H9 (cell line): ENCODE results near the gene PSMB7. TPM values are rescaled to one million over a fixed set of nuclear protein-coding genes. Genes with fewer than 3 reads are reported as not detected.

Experiments
- DNase-seq: peaks from one replicate; pipeline ENCODE4 v3.0.0-alpha.2; 2017
- H2AFZ ChIP-seq: one replicate; pipeline ENCODE4 v1.6.1; 2013; ENCODE audit warnings: mild to moderate bottlenecking, low read length, control low read depth, moderate library complexity
- H2AK5ac ChIP-seq: 2 replicates; pipeline ENCODE4 v1.6.1; 2013; ENCODE audit warnings: low read length, control low read depth, mixed read lengths; ENCODE audit not compliant: insufficient read length
- H2BK120ac ChIP-seq: one replicate; pipeline ENCODE4 v1.6.1; 2013; ENCODE audit warnings: low read depth, mild to moderate bottlenecking, low read length, control low read depth, inconsistent platforms; ENCODE audit not compliant: poor library complexity, severe bottlenecking
- H2BK12ac ChIP-seq: 2 replicates; pipeline ENCODE4 v1.6.1; 2013; ENCODE audit warnings: low read length, control low read depth, mixed read lengths, low read depth; ENCODE audit not compliant: insufficient read length
- H2BK15ac ChIP-seq: 2 replicates; pipeline ENCODE4 v1.6.1; 2013; ENCODE audit warnings: low read depth, low read length, control low read depth
- H2BK20ac ChIP-seq: one replicate; pipeline ENCODE4 v1.6.1; 2013; ENCODE audit warnings: low read depth, mild to moderate bottlenecking, low read length, control low read depth, inconsistent platforms; ENCODE audit not compliant: poor library complexity, severe bottlenecking
- H2BK5ac ChIP-seq: 2 replicates; pipeline ENCODE4 v1.6.1; 2013; ENCODE audit warnings: low read length, control low read depth, mixed read lengths; ENCODE audit not compliant: insufficient read length
- H3K14ac ChIP-seq: 2 replicates; pipeline ENCODE4 v1.6.1; 2013; ENCODE audit warnings: low read length, control low read depth; ENCODE audit not compliant: insufficient read depth
- H3K18ac ChIP-seq: 2 replicates; pipeline ENCODE4 v1.6.1; 2013; ENCODE audit warnings: low read depth, mild to moderate bottlenecking, mixed read lengths, low read length, control low read depth; ENCODE audit not compliant: insufficient read length
- H3K23ac ChIP-seq: 2 replicates; pipeline ENCODE4 v1.6.1; 2013; ENCODE audit warnings: low read length, control low read depth, mixed read lengths, low read depth; ENCODE audit not compliant: insufficient read length
- H3K23me2 ChIP-seq: 2 replicates; pipeline ENCODE4 v1.6.1; 2013; ENCODE audit warnings: low read depth, mild to moderate bottlenecking, mixed read lengths, low read length, control low read depth; ENCODE audit not compliant: insufficient read length, poor library complexity, severe bottlenecking
- H3K27ac ChIP-seq: 2 replicates; pipeline ENCODE4 v1.5.1; 2013; ENCODE audit warnings: low read length, control low read depth, mixed read lengths, low read depth; ENCODE audit not compliant: insufficient read length
- H3K27me3 ChIP-seq: 2 replicates; pipeline ENCODE4 v1.6.1; 2013; ENCODE audit warnings: low read length, control low read depth, inconsistent platforms; ENCODE audit not compliant: insufficient read depth
- H3K4ac ChIP-seq: 2 replicates; pipeline ENCODE4 v1.6.1; 2013; ENCODE audit warnings: low read depth, mild to moderate bottlenecking, control low read depth, inconsistent platforms, low read length, moderate library complexity
- H3K4me1 ChIP-seq: 2 replicates; pipeline ENCODE4 v1.6.1; 2013; ENCODE audit warnings: low read length, control low read depth, inconsistent platforms; ENCODE audit not compliant: insufficient read depth
- H3K4me2 ChIP-seq: 2 replicates; pipeline ENCODE4 v1.6.1; 2013; ENCODE audit warnings: low read length, control low read depth, mixed read lengths; ENCODE audit not compliant: insufficient read length, insufficient read depth
- H3K56ac ChIP-seq: 2 replicates; pipeline ENCODE4 v1.6.1; 2013; ENCODE audit warnings: low read depth, mild to moderate bottlenecking, mixed read lengths, low read length, control low read depth; ENCODE audit not compliant: insufficient read length
- H3K79me1 ChIP-seq: 2 replicates; pipeline ENCODE4 v1.6.1; 2013; ENCODE audit warnings: low read depth, mild to moderate bottlenecking, moderate library complexity, low read length, control low read depth, inconsistent platforms; ENCODE audit not compliant: insufficient read depth, poor library complexity, severe bottlenecking
- H3K79me2 ChIP-seq: 2 replicates; pipeline ENCODE4 v1.6.1; 2013; ENCODE audit warnings: low read length, control low read depth, inconsistent platforms; ENCODE audit not compliant: insufficient read depth
- H3K9ac ChIP-seq: 2 replicates; pipeline ENCODE4 v1.6.1; 2013; ENCODE audit warnings: low read length, control low read depth, mixed read lengths; ENCODE audit not compliant: insufficient read length; ENCODE audit errors: extremely low read depth
- H3K9me3 ChIP-seq: one replicate; pipeline ENCODE4 v1.6.1; 2013; ENCODE audit warnings: low read depth, low read length, inconsistent platforms; ENCODE audit not compliant: control insufficient read depth
- H3T11ph ChIP-seq: one replicate; pipeline ENCODE4 v1.6.1; 2013; ENCODE audit warnings: mild to moderate bottlenecking, low read length, control low read depth, inconsistent platforms
- H4K20me1 ChIP-seq: one replicate; pipeline ENCODE4 v1.6.1; 2013; ENCODE audit not compliant: control insufficient read depth, insufficient read length, insufficient read depth
- H4K5ac ChIP-seq: 2 replicates; pipeline ENCODE4 v1.6.1; 2013; ENCODE audit warnings: low read depth, mild to moderate bottlenecking, mixed read lengths, low read length, control low read depth; ENCODE audit not compliant: insufficient read length
- H4K8ac ChIP-seq: replicated peaks from 2 replicates; pipeline ENCODE4 v1.6.1; 2013; ENCODE audit warnings: low read length, control low read depth, mixed read lengths, low read depth; ENCODE audit not compliant: insufficient read length
- H4K91ac ChIP-seq: 2 replicates; pipeline ENCODE4 v1.6.1; 2013; ENCODE audit warnings: low read depth, mild to moderate bottlenecking, moderate library complexity, mixed read lengths, low read length, control low read depth; ENCODE audit not compliant: insufficient read length
- H3K27ac Mint-ChIP-seq, 3 experiments: 2 replicates in 2 of 3; 3 replicates in 1 of 3; pipeline ENCODE4 v1.8.0; 2020 to 2021; ENCODE audit warnings: mixed read lengths in 3 of 3, mild to moderate bottlenecking in 1 of 3, moderate library complexity in 1 of 3
- H3K27me3 Mint-ChIP-seq: 2 replicates; pipeline ENCODE4 v1.8.0; 2021; ENCODE audit warnings: low read depth, mild to moderate bottlenecking, moderate library complexity, mixed read lengths
- H3K36me3 Mint-ChIP-seq, 3 experiments: 2 replicates in 2 of 3; 3 replicates in 1 of 3; pipeline ENCODE4 v1.8.0; 2020 to 2021; ENCODE audit warnings: low read depth in 3 of 3, mixed read lengths in 3 of 3; ENCODE audit not compliant: insufficient read depth in 1 of 3
- H3K4me1 Mint-ChIP-seq, 2 experiments: 2 replicates each; pipeline ENCODE4 v1.8.0; 2020; ENCODE audit warnings: mixed read lengths in 2 of 2
- H3K4me3 Mint-ChIP-seq, 2 experiments: 2 replicates in 1 of 2; 3 replicates in 1 of 2; pipeline ENCODE4 v1.8.0; 2020 to 2021; ENCODE audit warnings: mild to moderate bottlenecking in 2 of 2, mixed read lengths in 2 of 2, moderate library complexity in 1 of 2
- H3K9me3 Mint-ChIP-seq, 2 experiments: 2 replicates in 1 of 2; 3 replicates in 1 of 2; pipeline ENCODE4 v1.8.0; 2020; ENCODE audit warnings: mild to moderate bottlenecking in 2 of 2, mixed read lengths in 2 of 2, moderate library complexity in 1 of 2
- CTCF ChIP-seq: fragments of 200-600 bp; sonication (generic); conservative IDR thresholded peaks from 3 replicates; pipeline ENCODE4 v1.8.0; 2021; ENCODE audit warnings: antibody characterized with exemption, mild to moderate bottlenecking
- WGBS: extraction: QIAGEN DNeasy Blood & Tissue Kit; methylation state at CpG from one replicate; pipeline ENCODE4 v1.1.7; 2013; ENCODE audit warnings: missing lambda C conversion rate, low lambda C conversion rate, mixed read lengths; ENCODE audit not compliant: insufficient read length; ENCODE audit errors: extremely low coverage; 5-methylcytosine and 5-hydroxymethylcytosine counted together
- total RNA-seq: library from RNA; stranded (reverse); gene quantifications from 2 replicates; pipeline ENCODE4 v1.2.1, GENCODE V29; 2021

Gene PSMB7
- total RNA-seq, 1 experiment from 2014 or later, result 209 TPM

- no peak for TF ChIP-seq CTCF
- H3K56ac ChIP-seq, result no peak overlapping the region
- no peak overlapping the region for H2AK5ac ChIP-seq
- H3K79me1 ChIP-seq, result no peaks in the 10 kb centered on the region
- H3K23ac ChIP-seq, result no peak overlapping the region
- H3K4me1 Mint-ChIP-seq, result peaks cover 3 to 5% of the 10 kb centered on the region in 2 experiments; a peak in 3 of 4 replicates
- H4K5ac ChIP-seq, result no peak overlapping the region
- H4K8ac ChIP-seq, result no peak overlapping the region
- H2BK15ac ChIP-seq, result no peak overlapping the region
- H3K14ac ChIP-seq, result no peak overlapping the region
- H3K4me2 ChIP-seq, result no peak overlapping the region
- no peak overlapping the region for H3K4ac ChIP-seq
- no peaks in the 10 kb centered on the region for H4K20me1 ChIP-seq
- H2BK20ac ChIP-seq, result no peak overlapping the region
- H3K4me1 ChIP-seq, result no peaks in the 10 kb centered on the region
- H2AFZ ChIP-seq, result no peak overlapping the region
- no peak overlapping the region for H3K27ac Mint-ChIP-seq
- no peak overlapping the region for H3K18ac ChIP-seq
- no peaks in the 10 kb centered on the region for H3K36me3 Mint-ChIP-seq
- H3K27ac ChIP-seq, result no peak overlapping the region
- no peaks in the 10 kb centered on the region for H3K27me3 ChIP-seq
- no peak overlapping the region for H3K9ac ChIP-seq
- no CpG with 5 or more reads among the region's 3 CpGs for WGBS
- peaks cover 20% of the 10 kb centered on the region; the same call in 1 of the 2 replicates for H3K27me3 Mint-ChIP-seq
- DNase-seq, result no peak
- H2BK120ac ChIP-seq, result no peak overlapping the region
- no peaks in the 10 kb centered on the region for H3K23me2 ChIP-seq
- H3K79me2 ChIP-seq, result no peaks in the 10 kb centered on the region
- no peak overlapping the region for H4K91ac ChIP-seq
- no peak overlapping the region for H3K4me3 Mint-ChIP-seq
- H3K9me3 Mint-ChIP-seq, result peaks cover 0 to 2% of the 10 kb centered on the region in 2 experiments; a peak in 2 of 5 replicates
- H2BK12ac ChIP-seq, result no peak overlapping the region
- H2BK5ac ChIP-seq, result no peak overlapping the region
- H3T11ph ChIP-seq, result no peak overlapping the region
- no peaks in the 10 kb centered on the region for H3K9me3 ChIP-seq
Observed at GRCh38 chr9:124444166-124444565, 28.9 kb upstream of the PSMB7 start.
